HFFc6 (cell line): ENCODE results near the gene CASKIN1. TPM values are rescaled to one million over a fixed set of nuclear protein-coding genes. Genes with fewer than 3 reads are reported as not detected.

Experiments
- DNase-seq: peaks from one replicate; pipeline ENCODE4 v3.0.0-alpha.2; 2018
- H3K27ac Mint-ChIP-seq: 2 replicates; pipeline ENCODE4 v1.8.0; 2020; ENCODE audit warnings: mild to moderate bottlenecking, mixed read lengths
- H3K27me3 Mint-ChIP-seq: 2 replicates; pipeline ENCODE4 v1.8.0; 2021; ENCODE audit warnings: mild to moderate bottlenecking, moderate library complexity, mixed read lengths; ENCODE audit not compliant: insufficient read depth
- H3K36me3 Mint-ChIP-seq: 2 replicates; pipeline ENCODE4 v1.8.0; 2021; ENCODE audit warnings: low read depth, mixed read lengths
- H3K4me1 Mint-ChIP-seq: 2 replicates; pipeline ENCODE4 v1.8.0; 2020; ENCODE audit warnings: low read depth, mixed read lengths
- H3K4me3 Mint-ChIP-seq: 2 replicates; pipeline ENCODE4 v1.8.0; 2020; ENCODE audit warnings: mild to moderate bottlenecking, moderate library complexity, mixed read lengths
- H3K9me3 Mint-ChIP-seq: 2 replicates; pipeline ENCODE4 v1.8.0; 2020; ENCODE audit warnings: mild to moderate bottlenecking, mixed read lengths
- total RNA-seq, 6 experiments: library from RNA; stranded (reverse); fragmentation: NEBNext Ultra II Directional; extraction: Animal tissue kit (Norgen Biotek cat#: 25700); gene quantifications; 2 replicates in 1 of 6; 3 replicates in 5 of 6; pipeline ENCODE4 v1.2.3, GENCODE V29; 2021
- TF ChIP-seq, protein P1 (sequence below): fragments of 200-600 bp; sonication (generic); IDR thresholded peaks from 2 replicates; pipeline ENCODE4 v1.5.0; 2021; ENCODE audit warnings: antibody characterized with exemption, mild to moderate bottlenecking

Gene CASKIN1
- total RNA-seq, 6 experiments from 2014 or later = 0.06 to 0.56 (median 0.11) TPM

- DNase-seq = no peak
- TF ChIP-seq, protein P1, sequence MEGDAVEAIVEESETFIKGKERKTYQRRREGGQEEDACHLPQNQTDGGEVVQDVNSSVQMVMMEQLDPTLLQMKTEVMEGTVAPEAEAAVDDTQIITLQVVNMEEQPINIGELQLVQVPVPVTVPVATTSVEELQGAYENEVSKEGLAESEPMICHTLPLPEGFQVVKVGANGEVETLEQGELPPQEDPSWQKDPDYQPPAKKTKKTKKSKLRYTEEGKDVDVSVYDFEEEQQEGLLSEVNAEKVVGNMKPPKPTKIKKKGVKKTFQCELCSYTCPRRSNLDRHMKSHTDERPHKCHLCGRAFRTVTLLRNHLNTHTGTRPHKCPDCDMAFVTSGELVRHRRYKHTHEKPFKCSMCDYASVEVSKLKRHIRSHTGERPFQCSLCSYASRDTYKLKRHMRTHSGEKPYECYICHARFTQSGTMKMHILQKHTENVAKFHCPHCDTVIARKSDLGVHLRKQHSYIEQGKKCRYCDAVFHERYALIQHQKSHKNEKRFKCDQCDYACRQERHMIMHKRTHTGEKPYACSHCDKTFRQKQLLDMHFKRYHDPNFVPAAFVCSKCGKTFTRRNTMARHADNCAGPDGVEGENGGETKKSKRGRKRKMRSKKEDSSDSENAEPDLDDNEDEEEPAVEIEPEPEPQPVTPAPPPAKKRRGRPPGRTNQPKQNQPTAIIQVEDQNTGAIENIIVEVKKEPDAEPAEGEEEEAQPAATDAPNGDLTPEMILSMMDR = no peak
- Mint-ChIP-seq H3K36me3 (peaks cover 26% of the 10 kb centered on the region), H3K9me3 (peaks cover 5% of the 10 kb centered on the region; the same call in 1 of the 2 replicates), H3K27me3 (peaks cover 38% of the 10 kb centered on the region), H3K27ac (peak overlapping the region; percentile 69), H3K4me1 (peaks cover 28% of the 10 kb centered on the region), H3K4me3 (peak overlapping the region; percentile 72; the same call in 1 of the 2 replicates)
These were observed 46.6 kb downstream of the CASKIN1 start for GRCh38 chr16:2149630-2150417.

DNA sequence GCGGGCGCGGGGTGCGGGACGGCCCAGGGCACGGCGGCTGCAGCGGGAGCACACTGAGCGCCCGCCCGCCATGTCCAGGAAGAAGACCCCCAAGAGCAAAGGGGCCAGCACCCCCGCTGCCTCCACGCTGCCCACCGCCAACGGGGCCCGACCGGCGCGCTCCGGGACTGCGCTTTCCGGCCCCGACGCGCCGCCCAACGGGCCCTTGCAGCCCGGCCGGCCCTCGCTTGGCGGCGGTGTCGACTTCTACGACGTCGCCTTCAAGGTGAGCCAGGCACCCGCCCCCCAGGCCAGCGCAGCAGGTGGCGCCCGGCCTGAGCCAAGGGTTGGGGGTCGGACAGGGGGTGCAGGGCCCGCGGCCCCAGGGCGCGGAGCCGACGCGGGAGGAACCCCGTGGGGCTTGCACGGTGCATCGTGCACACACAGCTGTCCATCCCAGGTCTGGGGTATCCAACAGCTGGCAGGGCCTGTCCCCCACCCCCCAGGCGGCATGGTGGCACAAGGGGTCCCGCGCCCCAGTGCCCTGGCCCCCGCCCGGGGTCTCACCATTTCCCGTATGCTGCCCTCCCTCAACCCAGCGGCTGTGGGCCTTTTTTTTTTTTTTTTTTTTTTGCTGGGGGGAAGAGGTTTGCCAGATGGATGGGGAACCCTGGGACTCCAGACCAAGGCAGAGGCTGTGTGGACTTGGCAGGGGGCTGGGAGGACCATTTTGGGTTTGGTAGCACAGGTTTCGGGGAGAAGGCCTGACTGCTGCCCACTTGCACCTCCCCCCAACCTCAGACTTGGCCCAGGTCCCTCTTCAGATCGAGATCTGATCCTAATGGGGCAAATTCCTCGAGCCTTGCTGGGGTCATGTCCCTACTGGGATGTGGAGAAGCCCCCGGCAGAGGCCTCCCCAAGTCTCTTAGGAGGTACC is 47.4 kb downstream of the CASKIN1 start:
- peaks cover 30% of the 10 kb centered on the region for H3K27me3 Mint-ChIP-seq
- no peaks in the 10 kb centered on the region for H3K9me3 Mint-ChIP-seq
- H3K4me3 Mint-ChIP-seq = peak overlapping the region; percentile 72
- H3K4me1 Mint-ChIP-seq = peaks cover 28% of the 10 kb centered on the region
- peak overlapping the region; percentile 57 for H3K27ac Mint-ChIP-seq
- TF ChIP-seq, protein P1 = peak; percentile 25; the same call in 1 of the 2 replicates
- peaks cover 17% of the 10 kb centered on the region for H3K36me3 Mint-ChIP-seq
- no peak for DNase-seq

GRCh38 chr16:2147981-2148671 is 48.3 kb downstream of the CASKIN1 start, which contains the start of gene RAB26:
Gene RAB26 (plus strand): TSS chr16:2148625. CDS start chr16:2148784, 159 bp downstream.
- Mint-ChIP-seq H3K36me3 (peaks cover 9% of the 10 kb centered on the region), H3K4me3 (peak within 1 kb of the TSS; percentile 72), H3K9me3 (no peaks in the 10 kb centered on the region), H3K4me1 (peaks cover 28% of the 10 kb centered on the region), H3K27me3 (peaks cover 22% of the 10 kb centered on the region), H3K27ac (peak within 1 kb of the TSS; percentile 57)
- DNase-seq = no peak
- TF ChIP-seq, protein P1 = no peak

- no peak for DNase-seq
- no peaks in the 10 kb centered on the region for H3K9me3 Mint-ChIP-seq
- H3K27ac Mint-ChIP-seq = no peak overlapping the region
- H3K4me1 Mint-ChIP-seq = peaks cover 28% of the 10 kb centered on the region
- peaks cover 6% of the 10 kb centered on the region; the same call in 1 of the 2 replicates for H3K36me3 Mint-ChIP-seq
- H3K27me3 Mint-ChIP-seq = peaks cover 18% of the 10 kb centered on the region
- no peak overlapping the region for H3K4me3 Mint-ChIP-seq
- TF ChIP-seq, protein P1 = no peak
These were observed 49.0 kb downstream of the CASKIN1 start for GRCh38 chr16:2147378-2147777.

DNA sequence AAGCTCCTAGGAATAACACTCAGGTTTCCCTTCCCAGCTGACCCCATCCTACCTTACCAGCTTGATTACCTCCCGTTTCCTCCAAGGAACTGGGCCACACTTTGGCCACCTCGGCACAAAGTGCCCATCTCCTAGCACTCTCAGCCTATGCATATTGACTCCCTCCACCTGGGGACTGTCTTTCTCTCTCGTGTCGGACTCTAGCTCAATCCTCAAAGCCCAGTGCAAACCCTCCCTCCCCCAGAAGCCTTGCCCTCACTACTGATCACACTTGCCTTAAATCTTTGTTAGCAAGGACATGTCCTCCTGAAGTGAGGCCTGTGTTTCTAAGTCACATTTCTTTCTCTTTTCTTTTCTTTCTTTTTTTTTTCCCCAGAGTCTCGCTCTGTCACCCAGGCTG is 50.6 kb downstream of the CASKIN1 start:
- Mint-ChIP-seq H3K27me3 (peaks cover 8% of the 10 kb centered on the region), H3K36me3 (no peaks in the 10 kb centered on the region), H3K4me1 (peaks cover 16% of the 10 kb centered on the region), H3K9me3 (no peaks in the 10 kb centered on the region), H3K4me3 (no peak overlapping the region), H3K27ac (no peak overlapping the region)
- TF ChIP-seq, protein P1 = no peak
- no peak for DNase-seq
